CD4-positive, alpha-beta T cell treated with Interleukin-15 for 4 hours (primary cell): ENCODE measurements around the gene HSFY2.
"Not testable (repeated sequence)": the region's sequence is repeated elsewhere in the genome, so short reads cannot be mapped to it uniquely, and the experiment has no call there.

Source experiments
- DNase-seq: peaks from one replicate; pipeline ENCODE4 v3.0.0-alpha.2; 2020; ENCODE audit warnings: low spot score

The HSFY2 gene, protein sequence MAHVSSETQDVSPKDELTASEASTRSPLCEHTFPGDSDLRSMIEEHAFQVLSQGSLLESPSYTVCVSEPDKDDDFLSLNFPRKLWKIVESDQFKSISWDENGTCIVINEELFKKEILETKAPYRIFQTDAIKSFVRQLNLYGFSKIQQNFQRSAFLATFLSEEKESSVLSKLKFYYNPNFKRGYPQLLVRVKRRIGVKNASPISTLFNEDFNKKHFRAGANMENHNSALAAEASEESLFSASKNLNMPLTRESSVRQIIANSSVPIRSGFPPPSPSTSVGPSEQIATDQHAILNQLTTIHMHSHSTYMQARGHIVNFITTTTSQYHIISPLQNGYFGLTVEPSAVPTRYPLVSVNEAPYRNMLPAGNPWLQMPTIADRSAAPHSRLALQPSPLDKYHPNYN

DNA sequence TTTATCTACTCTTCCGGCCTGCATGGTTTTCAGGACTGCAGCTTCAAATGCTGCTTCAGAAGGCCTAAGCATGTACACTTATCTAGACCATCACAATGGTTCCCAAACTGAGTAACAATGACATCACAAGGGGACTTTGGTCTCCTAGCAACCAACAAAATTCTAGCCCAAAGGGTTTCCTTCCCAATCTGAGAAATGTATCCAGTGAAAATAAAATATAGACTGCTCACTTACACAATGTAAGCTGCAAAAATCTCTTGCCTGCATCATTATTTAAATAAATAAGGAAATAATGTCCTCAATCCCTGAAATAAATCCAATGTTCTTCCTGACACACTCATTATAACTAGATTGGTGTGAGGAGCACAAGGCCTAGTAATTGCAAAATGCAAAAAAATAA lies at the start of gene HSFY2:
Gene HSFY2, minus strand, starts transcription at position 101 of the 400 bp plus-strand sequence. CDS start 117 bp downstream, outside the sequence.
- not testable (repeated sequence) for DNase-seq

DNA sequence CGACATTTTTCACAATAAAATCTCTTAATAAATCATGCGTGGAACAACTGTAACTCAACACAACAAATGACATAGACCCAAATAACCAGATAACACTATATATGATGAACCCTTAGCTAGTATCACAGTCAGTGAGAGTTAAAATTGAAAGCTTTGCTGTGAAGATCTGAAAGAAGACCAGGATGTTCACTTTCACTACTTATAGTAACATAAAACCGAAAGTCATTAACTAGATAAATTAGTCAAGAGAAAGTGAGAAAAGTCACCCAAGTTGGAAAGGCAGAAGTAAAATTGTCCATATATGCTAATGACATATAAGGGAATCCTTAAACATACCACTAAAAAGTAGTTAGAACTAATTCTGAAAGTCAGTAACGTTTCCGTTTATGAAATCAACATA lies 42.2 kb upstream of the HSFY2 start:
- not testable (repeated sequence) for DNase-seq

DNA sequence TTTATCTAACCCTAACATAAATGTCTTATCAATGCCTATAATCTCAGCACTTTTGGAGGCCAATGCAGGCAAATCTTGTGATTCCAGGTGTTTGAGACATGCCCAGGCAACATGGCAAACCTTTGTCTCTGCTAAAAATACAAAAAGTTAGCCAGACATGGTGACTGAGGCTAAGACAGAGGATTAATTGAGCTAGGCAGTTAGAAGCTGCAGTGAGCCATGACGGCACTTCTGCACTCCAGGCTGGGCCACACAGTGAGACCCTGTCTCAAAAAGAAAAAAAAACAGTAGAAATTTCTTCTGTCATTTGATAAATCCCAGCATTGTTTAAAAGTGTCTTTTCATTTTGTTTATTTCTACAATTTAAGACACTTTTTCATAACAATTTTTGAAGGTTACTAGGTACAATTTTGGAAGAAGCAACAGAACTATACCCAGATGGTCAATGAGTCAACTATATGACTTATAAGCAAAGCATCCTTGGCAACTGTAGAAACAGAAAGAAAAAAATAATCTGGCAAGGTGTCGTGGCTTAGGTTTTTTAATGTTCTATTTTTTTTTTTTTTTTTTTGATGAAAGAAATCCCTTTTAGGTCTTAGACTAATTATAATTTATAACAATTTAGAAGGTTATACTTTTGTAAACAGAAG lies 15.3 kb upstream of the HSFY2 start:
- not testable (repeated sequence) for DNase-seq

DNA sequence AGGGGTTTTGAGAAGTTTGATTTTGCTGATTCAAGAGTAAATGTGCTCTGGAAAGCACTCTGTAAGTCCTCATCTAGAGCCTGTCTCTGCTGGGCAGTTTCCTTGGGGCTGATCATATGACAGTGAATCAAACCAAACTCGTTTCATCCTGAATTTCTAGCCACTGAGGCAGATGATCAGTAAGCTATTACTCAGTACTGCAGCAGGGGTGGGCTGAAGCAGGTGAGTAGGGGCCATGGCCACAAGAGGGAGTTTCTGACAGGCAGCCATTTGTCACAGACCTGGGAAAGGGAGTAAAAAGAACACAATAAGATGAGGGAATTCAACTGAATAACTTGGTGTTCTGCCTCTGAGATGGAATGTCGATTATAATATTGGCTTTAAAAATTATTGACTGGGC lies 19.5 kb downstream of the HSFY2 start:
- DNase-seq, result not testable (repeated sequence)

DNA sequence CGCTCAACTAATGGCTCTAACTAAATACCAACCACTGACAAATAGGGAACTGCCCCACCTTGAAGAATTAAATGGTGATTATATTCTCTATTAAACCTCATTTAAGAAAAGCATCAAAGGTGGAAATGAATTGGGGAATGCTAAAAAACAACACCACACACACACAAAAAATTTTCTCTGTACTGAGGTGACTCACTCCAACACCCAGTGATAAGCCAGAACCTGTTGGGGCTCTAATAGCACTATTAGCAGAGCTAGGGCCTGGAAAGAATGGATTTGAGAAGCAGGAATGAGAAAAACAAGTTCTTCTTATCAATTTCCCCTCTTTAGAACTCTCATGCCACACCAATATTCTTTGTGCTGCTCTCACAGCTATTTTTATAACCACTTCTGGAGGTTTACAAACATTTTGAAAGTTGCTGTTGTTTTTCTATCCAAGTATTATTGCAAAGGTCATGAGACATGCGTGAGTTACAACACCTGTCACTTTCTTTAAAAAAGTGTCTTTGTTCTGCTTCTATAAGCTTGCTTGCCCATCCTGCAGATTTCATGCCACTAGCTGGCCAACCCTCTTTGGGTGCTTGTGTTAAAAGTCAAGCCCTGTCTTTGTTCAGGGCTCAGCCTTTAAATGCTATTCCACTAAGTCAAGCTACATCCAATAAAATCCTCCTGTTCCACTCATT lies 20.3 kb downstream of the HSFY2 start:
- not testable (repeated sequence) for DNase-seq

DNA sequence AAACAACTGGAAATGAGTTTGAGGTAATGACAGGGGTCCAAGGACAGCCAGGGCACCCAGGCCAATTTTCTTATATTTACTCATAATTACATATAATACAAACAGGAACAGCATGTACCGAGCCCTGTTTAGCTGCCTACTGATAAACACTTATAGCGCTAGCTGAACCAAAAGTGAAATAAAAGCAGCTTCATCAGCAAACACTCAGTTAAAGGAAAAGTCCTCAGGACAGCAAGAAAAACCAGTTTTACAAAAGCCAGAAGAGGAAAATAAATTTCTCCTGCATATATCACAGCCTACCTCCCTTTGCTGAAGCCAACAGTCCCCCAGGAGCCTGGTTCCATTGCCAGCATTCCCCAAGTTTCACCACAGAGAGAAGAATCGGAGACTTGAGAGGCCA lies 49.8 kb downstream of the HSFY2 start:
- DNase-seq, result not testable (repeated sequence)
